GM23248 (cell line): ENCODE measurements around the gene DNTTIP2. TPM values are rescaled to one million over a fixed set of nuclear protein-coding genes. Genes with fewer than 3 reads are reported as not detected.

Source experiments
- DNase-seq: peaks from one replicate; pipeline ENCODE4 v3.0.0-alpha.2; 2015
- H2AFZ ChIP-seq: fragments of 200-600 bp; sonication (generic); 2 replicates; pipeline ENCODE4 v1.6.1; 2016; ENCODE audit warnings: antibody characterized with exemption
- H3F3A ChIP-seq: fragments of 200-600 bp; sonication (generic); 2 replicates; pipeline ENCODE4 v1.6.1; 2016; ENCODE audit warnings: mild to moderate bottlenecking, antibody characterized with exemption, mixed run types; ENCODE audit not compliant: insufficient read depth
- H3K27ac ChIP-seq: fragments of 200-600 bp; sonication (generic); 2 replicates; pipeline ENCODE4 v1.5.1; 2016; ENCODE audit warnings: mild to moderate bottlenecking
- H3K27me3 ChIP-seq: fragments of 200-600 bp; sonication (generic); replicated peaks from 2 replicates; pipeline ENCODE4 v1.6.1; 2016; ENCODE audit warnings: mild to moderate bottlenecking; ENCODE audit not compliant: insufficient read depth
- H3K36me3 ChIP-seq: fragments of 200-600 bp; sonication (generic); 2 replicates; pipeline ENCODE4 v1.6.1; 2016; ENCODE audit warnings: low read depth, mild to moderate bottlenecking
- H3K4me1 ChIP-seq: fragments of 200-600 bp; sonication (generic); 2 replicates; pipeline ENCODE4 v1.6.1; 2016; ENCODE audit warnings: mild to moderate bottlenecking; ENCODE audit not compliant: insufficient read depth
- H3K4me2 ChIP-seq: fragments of 200-600 bp; sonication (generic); one replicate; pipeline ENCODE4 v1.6.1; 2016; ENCODE audit warnings: mild to moderate bottlenecking; ENCODE audit not compliant: unreplicated experiment
- H3K4me3 ChIP-seq: fragments of 200-600 bp; sonication (generic); 2 replicates; pipeline ENCODE4 v1.5.1; 2016; ENCODE audit warnings: mild to moderate bottlenecking
- H3K79me2 ChIP-seq: fragments of 200-600 bp; sonication (generic); 2 replicates; pipeline ENCODE4 v1.6.1; 2016; ENCODE audit warnings: mild to moderate bottlenecking; ENCODE audit not compliant: insufficient read depth
- H3K9ac ChIP-seq: fragments of 200-600 bp; sonication (generic); 2 replicates; pipeline ENCODE4 v1.6.1; 2016; ENCODE audit warnings: mild to moderate bottlenecking
- H3K9me2 ChIP-seq: fragments of 200-600 bp; sonication (generic); 2 replicates; pipeline ENCODE4 v1.6.1; 2016; ENCODE audit warnings: mixed run types, mild to moderate bottlenecking, moderate library complexity; ENCODE audit not compliant: insufficient read depth
- H3K9me3 ChIP-seq: fragments of 200-600 bp; sonication (generic); one replicate; pipeline ENCODE4 v1.6.1; 2017; ENCODE audit warnings: low read depth
- H4K20me1 ChIP-seq: fragments of 200-600 bp; sonication (generic); 2 replicates; pipeline ENCODE4 v1.6.0; 2016; ENCODE audit not compliant: insufficient read depth
- EZH2 ChIP-seq: fragments of 200-600 bp; sonication (generic); IDR thresholded peaks from 2 replicates; pipeline ENCODE4 v1.6.1; 2018; ENCODE audit warnings: antibody characterized with exemption, mild to moderate bottlenecking; ENCODE audit not compliant: insufficient read depth, poor library complexity, severe bottlenecking
- EZH2phosphoT487 ChIP-seq: fragments of 200-600 bp; sonication (generic); IDR thresholded peaks from 2 replicates; pipeline ENCODE4 v1.6.1; 2018; ENCODE audit warnings: antibody characterized with exemption, moderate library complexity, mild to moderate bottlenecking, low read depth; ENCODE audit not compliant: insufficient read depth
- WGBS, 2 experiments: methylation state at CpG; one replicate each; pipeline ENCODE4 v1.1.6; 2015 to 2017; ENCODE audit warnings: low lambda C conversion rate in 2 of 2, low coverage in 1 of 2; ENCODE audit errors: missing lambda C conversion rate in 2 of 2; 5-methylcytosine and 5-hydroxymethylcytosine counted together
- in situ Hi-C: fragments of 300-500 bp; cut with MboI; formaldehyde crosslinking; loops from 2 replicates; pipeline ENCODE4 v1.15.0; 2020
- polyA plus RNA-seq: library from polyadenylated mRNA; unstranded; fragments of >200 nt; fragmentation: Nextera tagmentation; extraction: Ambion mirVana; gene quantifications from 2 replicates; pipeline ENCODE4 v1.2.1, GENCODE V29; 2016
- total RNA-seq: library from RNA; depleted of rRNA; stranded (reverse); fragments of >200 nt; shearing (Covaris generic); gene quantifications from 2 replicates; pipeline ENCODE4 v1.2.3, GENCODE V29; 2014

DNTTIP2 gene
- total and polyA plus RNA-seq, 2 experiments from 2014 or later, result 31.1 to 62.1 TPM

GRCh38 chr1:93910305-93910704 lies 31.3 kb upstream of the DNTTIP2 start:
- H3K9me3 ChIP-seq, result no peaks in the 10 kb centered on the region
- no peak overlapping the region; the same call in 1 of the 2 replicates for H3K27ac ChIP-seq
- TF ChIP-seq EZH2, result no peak
- no peak for TF ChIP-seq EZH2phosphoT487
- H3K4me2 ChIP-seq, result peak overlapping the region; percentile 62
- peak; percentile 3 for DNase-seq
- no peaks in the 10 kb centered on the region for H3K36me3 ChIP-seq
- H2AFZ ChIP-seq, result peak overlapping the region; percentile 87
- 69 to 80% methylated on average over 4 of the region's 4 CpGs for WGBS, 2 experiments
- H3K4me3 ChIP-seq, result no peak overlapping the region
- peaks cover 32% of the 10 kb centered on the region for H3F3A ChIP-seq
- peaks cover 36% of the 10 kb centered on the region for H3K79me2 ChIP-seq
- no peaks in the 10 kb centered on the region for H3K9me2 ChIP-seq
- H3K9ac ChIP-seq, result no peak overlapping the region
- in situ Hi-C loops, result no loop called here
- peaks cover 22% of the 10 kb centered on the region for H3K4me1 ChIP-seq
- H3K27me3 ChIP-seq, result no peaks in the 10 kb centered on the region
- H4K20me1 ChIP-seq, result 0 out of 2 replicates have a peak, but pooled peaks cover 5% of the 10 kb centered on the region

- Histone ChIP-seq H3K79me2 (peaks cover 45% of the 10 kb centered on the region), H3K9me3 (no peaks in the 10 kb centered on the region), H2AFZ (peak within 1 kb of the TSS; percentile 87), H3K4me3 (peak within 1 kb of the TSS; percentile 86), H3K9me2 (no peaks in the 10 kb centered on the region), H3K4me2 (peak within 1 kb of the TSS; percentile 88), H3K9ac (peak within 1 kb of the TSS; percentile 84), H4K20me1 (0 out of 2 replicates have a peak, but pooled peaks cover 5% of the 10 kb centered on the region), H3F3A (peaks cover 32% of the 10 kb centered on the region), H3K36me3 (no peaks in the 10 kb centered on the region), H3K27me3 (no peaks in the 10 kb centered on the region), H3K4me1 (peaks cover 32% of the 10 kb centered on the region), H3K27ac (peak within 1 kb of the TSS; percentile 61)
- 2% methylated on average over 67 to 79 of the region's 102 CpGs for WGBS, 2 experiments
- TF ChIP-seq EZH2phosphoT487, result no peak
- TF ChIP-seq EZH2, result no peak
- in situ Hi-C loops, result no loop called here
- DNase-seq, result peak; percentile 97
Observed at GRCh38 chr1:93909146-93910050, 30.4 kb upstream of the DNTTIP2 start, which contains the start of gene GCLM. Gene GCLM, minus strand, starts transcription at chr1:93909430. Its CDS starts 267 bp downstream, at chr1:93909163.

- H3K79me2 ChIP-seq, result peaks cover 53% of the 10 kb centered on the region
- 0 out of 2 replicates have a peak, but pooled peaks cover 5% of the 10 kb centered on the region for H4K20me1 ChIP-seq
- H3K27me3 ChIP-seq, result no peaks in the 10 kb centered on the region
- H3K9me3 ChIP-seq, result no peaks in the 10 kb centered on the region
- in situ Hi-C loops, result no loop called here
- peak overlapping the region; percentile 88 for H3K4me2 ChIP-seq
- H3K9me2 ChIP-seq, result no peaks in the 10 kb centered on the region
- H2AFZ ChIP-seq, result peak overlapping the region; percentile 44
- peaks cover 35% of the 10 kb centered on the region for H3K4me1 ChIP-seq
- TF ChIP-seq EZH2, result no peak
- TF ChIP-seq EZH2phosphoT487, result no peak
- H3K36me3 ChIP-seq, result no peaks in the 10 kb centered on the region
- peak overlapping the region; percentile 86 for H3K4me3 ChIP-seq
- H3F3A ChIP-seq, result peaks cover 32% of the 10 kb centered on the region
- peak; percentile 60 for DNase-seq
- WGBS, 2 experiments, result 1 to 2% methylated on average over 27 to 48 of the region's 49 CpGs
- H3K27ac ChIP-seq, result peak overlapping the region; percentile 53
- H3K9ac ChIP-seq, result peak overlapping the region; percentile 84
Observed at GRCh38 chr1:93908394-93909145, 29.6 kb upstream of the DNTTIP2 start.

- 48 to 50% methylated on average over 3 of the region's 3 CpGs for WGBS, 2 experiments
- H3K9me2 ChIP-seq, result no peaks in the 10 kb centered on the region
- H3K4me2 ChIP-seq, result peak overlapping the region; percentile 88
- H3K4me1 ChIP-seq, result peaks cover 35% of the 10 kb centered on the region
- H3K9ac ChIP-seq, result peak overlapping the region; percentile 84
- no peak for TF ChIP-seq EZH2
- no peak for TF ChIP-seq EZH2phosphoT487
- H3K27me3 ChIP-seq, result no peaks in the 10 kb centered on the region
- no peak overlapping the region for H2AFZ ChIP-seq
- no peaks in the 10 kb centered on the region for H3K9me3 ChIP-seq
- H3K36me3 ChIP-seq, result 0 out of 2 replicates have a peak, but pooled peaks cover 2% of the 10 kb centered on the region
- peak overlapping the region; percentile 2; the same call in 1 of the 2 replicates for H3K27ac ChIP-seq
- peaks cover 32% of the 10 kb centered on the region for H3F3A ChIP-seq
- in situ Hi-C loops, result no loop called here
- H3K4me3 ChIP-seq, result peak overlapping the region; percentile 86
- H4K20me1 ChIP-seq, result 0 out of 2 replicates have a peak, but pooled peaks cover 5% of the 10 kb centered on the region
- peak; percentile 67 for DNase-seq
- H3K79me2 ChIP-seq, result peaks cover 61% of the 10 kb centered on the region
Observed at GRCh38 chr1:93907718-93908117, 28.7 kb upstream of the DNTTIP2 start.
